HG03521 (cell line): ENCODE results near the gene NOX5.

ENCODE experiments used
- ATAC-seq: cut with Tn5 transposase; IDR thresholded peaks from one replicate; pipeline ENCODE4 v1.9.1; 2021; ENCODE audit warnings: mild to moderate bottlenecking, moderate library complexity; ENCODE audit not compliant: unreplicated experiment

Gene NOX5

GRCh38 chr15:69080295-69081248 lies 66.1 kb downstream of the NOX5 start:
- no peak for ATAC-seq

GRCh38 chr15:69081310-69082004 lies 67.0 kb downstream of the NOX5 start:
- ATAC-seq, result no peak

DNA sequence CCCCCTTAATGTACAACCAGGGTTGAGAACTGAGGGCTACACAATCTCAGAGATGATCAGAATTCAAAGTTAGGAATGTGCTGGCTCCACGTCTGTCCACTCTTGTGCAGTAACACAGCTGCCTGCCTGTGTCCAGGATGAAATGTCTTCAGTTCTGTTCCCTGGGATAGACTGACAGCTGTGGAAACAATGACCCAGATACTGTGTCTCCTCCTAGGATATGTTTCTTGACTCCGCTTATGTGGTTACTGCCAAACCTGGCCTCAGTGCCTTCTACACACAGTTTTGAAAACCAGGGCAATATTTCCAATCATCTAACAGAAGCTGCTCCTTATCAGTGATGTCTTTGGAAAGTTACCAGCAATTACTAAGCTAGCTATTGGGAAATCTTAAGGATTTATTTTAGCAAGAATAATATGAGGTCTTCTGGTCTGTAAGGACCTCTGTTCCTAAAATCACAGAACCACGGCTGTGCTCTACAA lies 67.6 kb downstream of the NOX5 start:
- no peak for ATAC-seq

GRCh38 chr15:69082554-69082953 lies 68.1 kb downstream of the NOX5 start:
- no peak for ATAC-seq

- no peak for ATAC-seq
These were observed 70.0 kb downstream of the NOX5 start for GRCh38 chr15:69084404-69085030.

GRCh38 chr15:69085325-69086081 lies 71.0 kb downstream of the NOX5 start:
- ATAC-seq, result no peak

DNA sequence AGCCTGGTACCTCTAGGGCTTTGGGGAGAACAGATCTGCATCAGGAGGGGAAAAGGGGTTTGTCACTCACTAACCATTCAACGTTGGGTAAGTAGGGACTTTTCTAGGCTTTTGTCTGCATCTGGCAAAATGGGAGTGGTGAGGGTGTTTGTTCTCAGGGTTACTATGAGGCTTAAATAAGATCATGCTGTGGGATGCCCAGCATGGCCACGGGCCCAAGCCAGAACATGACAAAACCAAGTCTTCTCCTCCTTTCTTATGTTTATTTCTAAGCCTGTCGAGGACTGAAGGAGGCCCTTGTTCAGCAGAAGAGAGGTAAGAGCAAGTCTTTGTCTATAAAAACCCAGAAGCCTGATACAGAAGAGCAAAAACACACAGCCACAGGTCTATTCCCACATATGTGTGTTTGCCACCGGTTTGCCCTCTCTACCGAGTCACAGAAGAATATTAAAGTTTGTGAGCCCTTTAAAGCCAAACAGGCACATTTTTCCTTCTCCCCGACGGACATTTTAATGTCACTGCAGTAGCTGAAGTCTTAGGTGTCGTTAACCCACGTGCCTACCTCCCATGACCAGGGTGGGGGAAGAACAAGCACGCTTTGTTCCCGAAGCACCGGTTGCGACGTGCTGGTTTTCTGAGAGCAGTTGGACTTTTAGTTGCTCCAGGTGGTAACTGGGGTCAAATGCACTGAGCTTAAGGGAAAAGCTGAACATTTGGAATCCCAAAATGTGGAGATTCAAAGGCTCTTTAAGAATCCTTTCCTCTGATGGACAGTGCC lies 72.1 kb downstream of the NOX5 start:
- no peak for ATAC-seq

DNA sequence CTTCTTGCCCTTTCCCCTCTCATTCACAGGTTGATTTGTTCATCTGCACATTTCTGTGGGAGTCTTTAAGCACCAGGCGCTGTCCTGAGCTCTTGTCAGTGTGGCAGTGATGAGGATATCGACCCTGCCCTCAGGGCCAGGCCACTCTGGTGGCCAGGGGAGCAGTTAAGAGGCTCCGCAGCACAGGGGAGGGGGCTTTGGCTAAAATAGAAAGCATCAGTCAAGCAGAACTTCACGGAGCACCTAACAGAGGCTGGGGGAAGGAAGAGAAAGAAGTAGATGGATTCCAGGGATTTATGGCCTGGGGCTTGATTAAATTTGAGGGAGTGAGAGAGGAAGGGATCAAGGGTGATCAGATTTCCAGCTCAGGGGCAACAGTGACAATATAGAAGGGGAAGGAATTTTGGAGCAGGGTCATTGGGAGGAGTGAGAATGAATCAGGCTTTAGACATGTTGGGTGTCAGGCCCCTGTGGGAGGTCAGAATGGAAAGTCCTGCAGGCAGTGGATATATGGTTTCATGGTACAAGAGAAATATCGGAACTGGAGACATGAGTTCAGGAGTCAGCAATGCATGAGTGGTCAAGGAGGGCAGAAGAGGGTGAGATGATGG lies 73.0 kb downstream of the NOX5 start:
- no peak for ATAC-seq

DNA sequence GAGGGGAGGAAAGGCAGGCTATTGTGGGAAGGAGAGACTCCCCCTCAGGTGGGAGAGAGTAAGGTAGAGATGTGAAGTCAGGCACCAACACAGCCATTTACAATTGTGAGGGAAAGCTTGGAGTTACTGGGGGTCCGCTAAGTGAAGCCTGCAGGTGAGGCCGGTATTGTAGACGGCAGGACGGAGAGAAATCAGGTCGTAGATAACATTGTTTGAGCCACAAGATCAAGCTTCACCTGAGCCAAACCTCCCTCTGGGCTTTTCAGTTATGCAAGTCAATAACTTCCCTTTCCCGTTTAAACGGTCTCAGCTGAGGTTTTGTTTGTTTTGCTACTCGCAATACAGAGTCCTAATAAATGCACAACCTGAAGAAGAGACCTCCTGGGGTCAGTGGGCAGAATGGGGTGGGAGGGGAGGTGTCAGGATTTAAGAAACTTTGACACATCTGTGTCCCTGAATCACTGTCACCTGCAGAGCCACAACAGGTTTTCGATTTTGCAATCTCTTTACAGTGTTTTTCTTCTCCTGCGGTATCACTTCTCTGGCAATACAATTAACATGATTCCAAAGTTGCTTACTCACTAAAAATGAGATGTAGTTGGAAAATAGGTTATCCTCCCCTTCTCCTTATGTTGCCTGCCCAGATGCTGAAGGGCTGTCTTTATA lies 73.9 kb downstream of the NOX5 start:
- no peak for ATAC-seq

GRCh38 chr15:69089258-69089657 lies 74.8 kb downstream of the NOX5 start:
- ATAC-seq, result no peak

GRCh38 chr15:69090197-69090948 lies 75.9 kb downstream of the NOX5 start:
- ATAC-seq, result no peak

- no peak for ATAC-seq
These were observed 77.2 kb downstream of the NOX5 start for GRCh38 chr15:69091654-69092053.

DNA sequence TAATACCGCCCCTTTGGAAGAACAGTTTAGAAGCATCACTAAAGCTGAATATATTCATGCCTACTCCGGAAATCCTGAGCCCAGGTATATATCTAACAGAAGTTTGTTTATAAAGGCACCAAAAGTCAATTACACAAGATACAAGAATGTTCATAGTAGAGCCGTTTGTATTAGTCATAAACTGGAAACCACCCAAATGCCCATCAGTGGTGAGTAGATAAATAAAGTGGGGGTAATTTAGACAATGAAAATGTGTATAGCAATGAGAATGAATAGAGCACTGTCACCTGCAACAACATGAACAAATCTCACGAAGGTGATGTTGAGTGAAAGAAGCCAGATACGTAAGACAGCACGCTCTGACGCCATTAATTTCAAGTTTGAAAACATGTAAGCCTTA lies 77.7 kb downstream of the NOX5 start:
- no peak for ATAC-seq

DNA sequence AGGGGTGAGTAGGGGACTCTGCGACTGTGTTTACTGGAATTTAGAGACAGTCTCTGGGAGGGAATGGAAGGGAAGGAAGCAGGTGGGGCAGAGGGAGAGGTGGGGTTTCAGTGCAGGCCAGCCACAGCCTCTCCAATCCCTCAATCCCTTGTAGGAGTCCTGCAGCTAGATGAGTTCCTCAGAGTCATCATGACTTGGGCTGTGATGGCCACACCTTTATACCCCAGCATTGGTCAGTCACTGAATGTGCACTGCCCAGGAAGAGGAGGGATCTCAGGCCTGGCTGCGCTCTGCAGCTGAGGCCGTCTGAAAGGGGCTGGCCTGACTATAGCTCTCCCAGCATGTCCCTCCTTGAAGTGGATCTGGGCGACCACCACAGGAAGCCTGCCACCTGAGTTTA lies 78.6 kb downstream of the NOX5 start:
- ATAC-seq, result no peak

- ATAC-seq, result no peak
These were observed 79.1 kb downstream of the NOX5 start for GRCh38 chr15:69093614-69094013.

GRCh38 chr15:69094124-69094921 lies 79.8 kb downstream of the NOX5 start:
- no peak for ATAC-seq

DNA sequence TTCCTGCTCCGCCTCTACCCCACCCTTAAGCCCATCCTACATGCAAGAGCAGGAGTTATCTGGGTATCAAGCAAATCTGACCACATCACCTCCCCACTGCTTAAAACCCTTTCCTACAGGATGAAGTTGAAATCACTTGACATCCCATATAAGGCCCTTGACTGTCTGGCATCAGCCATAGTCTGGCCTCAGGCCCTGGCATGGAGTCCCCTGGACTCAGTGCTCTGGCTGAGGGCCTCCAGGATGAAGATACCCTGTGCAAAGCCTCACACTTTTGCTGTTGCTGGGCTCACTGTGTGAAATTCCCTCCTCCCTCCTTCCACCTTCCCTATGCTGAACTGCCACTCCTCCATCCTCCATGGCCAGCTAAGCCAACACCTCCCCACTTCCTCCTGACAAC lies 80.8 kb downstream of the NOX5 start:
- no peak for ATAC-seq

- ATAC-seq, result no peak
These were observed 81.7 kb downstream of the NOX5 start for GRCh38 chr15:69096196-69096595.
